NCI-H1694 treated with DMSO at 0.1 percent for 48 hours (cell line): ENCODE results near the gene MRC2.
"Not testable (repeated sequence)": the region's sequence is repeated elsewhere in the genome, so short reads cannot be mapped to it uniquely, and the experiment has no call there.

Experiments
- DNase-seq: peaks from one replicate; lab custom pipeline; 2025; lab: John Stamatoyannopoulos, UW

Gene MRC2, protein sequence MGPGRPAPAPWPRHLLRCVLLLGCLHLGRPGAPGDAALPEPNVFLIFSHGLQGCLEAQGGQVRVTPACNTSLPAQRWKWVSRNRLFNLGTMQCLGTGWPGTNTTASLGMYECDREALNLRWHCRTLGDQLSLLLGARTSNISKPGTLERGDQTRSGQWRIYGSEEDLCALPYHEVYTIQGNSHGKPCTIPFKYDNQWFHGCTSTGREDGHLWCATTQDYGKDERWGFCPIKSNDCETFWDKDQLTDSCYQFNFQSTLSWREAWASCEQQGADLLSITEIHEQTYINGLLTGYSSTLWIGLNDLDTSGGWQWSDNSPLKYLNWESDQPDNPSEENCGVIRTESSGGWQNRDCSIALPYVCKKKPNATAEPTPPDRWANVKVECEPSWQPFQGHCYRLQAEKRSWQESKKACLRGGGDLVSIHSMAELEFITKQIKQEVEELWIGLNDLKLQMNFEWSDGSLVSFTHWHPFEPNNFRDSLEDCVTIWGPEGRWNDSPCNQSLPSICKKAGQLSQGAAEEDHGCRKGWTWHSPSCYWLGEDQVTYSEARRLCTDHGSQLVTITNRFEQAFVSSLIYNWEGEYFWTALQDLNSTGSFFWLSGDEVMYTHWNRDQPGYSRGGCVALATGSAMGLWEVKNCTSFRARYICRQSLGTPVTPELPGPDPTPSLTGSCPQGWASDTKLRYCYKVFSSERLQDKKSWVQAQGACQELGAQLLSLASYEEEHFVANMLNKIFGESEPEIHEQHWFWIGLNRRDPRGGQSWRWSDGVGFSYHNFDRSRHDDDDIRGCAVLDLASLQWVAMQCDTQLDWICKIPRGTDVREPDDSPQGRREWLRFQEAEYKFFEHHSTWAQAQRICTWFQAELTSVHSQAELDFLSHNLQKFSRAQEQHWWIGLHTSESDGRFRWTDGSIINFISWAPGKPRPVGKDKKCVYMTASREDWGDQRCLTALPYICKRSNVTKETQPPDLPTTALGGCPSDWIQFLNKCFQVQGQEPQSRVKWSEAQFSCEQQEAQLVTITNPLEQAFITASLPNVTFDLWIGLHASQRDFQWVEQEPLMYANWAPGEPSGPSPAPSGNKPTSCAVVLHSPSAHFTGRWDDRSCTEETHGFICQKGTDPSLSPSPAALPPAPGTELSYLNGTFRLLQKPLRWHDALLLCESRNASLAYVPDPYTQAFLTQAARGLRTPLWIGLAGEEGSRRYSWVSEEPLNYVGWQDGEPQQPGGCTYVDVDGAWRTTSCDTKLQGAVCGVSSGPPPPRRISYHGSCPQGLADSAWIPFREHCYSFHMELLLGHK (N-terminal part only)

DNA sequence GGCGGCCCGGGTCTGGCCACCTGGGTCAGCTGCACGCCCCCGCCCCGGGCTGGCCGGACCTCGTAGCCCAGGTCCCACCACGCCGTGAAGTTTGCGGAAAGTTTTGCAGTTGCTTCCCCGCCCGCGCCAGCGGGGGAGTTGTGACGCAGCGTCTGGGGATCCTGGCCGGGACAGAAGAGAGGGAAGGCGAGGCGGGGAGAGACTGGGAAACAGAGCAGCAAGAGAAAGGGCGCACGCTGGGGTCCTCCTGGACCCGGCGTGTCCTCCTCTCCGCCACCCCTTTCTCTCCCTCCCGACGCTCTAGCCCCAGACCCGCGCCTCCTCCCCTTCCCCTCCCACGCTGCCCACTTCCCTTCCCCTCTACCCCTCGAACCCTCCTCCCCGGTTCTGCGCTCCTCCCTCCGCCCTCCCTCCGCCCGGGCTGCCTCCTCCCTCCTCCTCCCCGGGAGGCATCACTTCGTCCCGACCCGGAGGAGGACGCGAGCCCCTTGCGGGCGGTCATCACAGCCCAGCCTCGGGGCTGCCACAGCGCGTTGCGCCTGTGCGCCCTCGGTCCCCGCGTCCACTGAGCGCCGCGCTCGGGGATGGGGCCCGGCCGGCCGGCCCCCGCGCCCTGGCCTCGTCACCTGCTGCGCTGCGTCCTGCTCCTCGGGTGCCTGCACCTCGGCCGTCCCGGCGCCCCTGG lies at the start of gene MRC2:
Gene MRC2 (plus strand): TSS at position 452 of the 685 bp plus-strand sequence. CDS start 133 bp downstream, at position 585.
- DNase-seq: no peak

DNA sequence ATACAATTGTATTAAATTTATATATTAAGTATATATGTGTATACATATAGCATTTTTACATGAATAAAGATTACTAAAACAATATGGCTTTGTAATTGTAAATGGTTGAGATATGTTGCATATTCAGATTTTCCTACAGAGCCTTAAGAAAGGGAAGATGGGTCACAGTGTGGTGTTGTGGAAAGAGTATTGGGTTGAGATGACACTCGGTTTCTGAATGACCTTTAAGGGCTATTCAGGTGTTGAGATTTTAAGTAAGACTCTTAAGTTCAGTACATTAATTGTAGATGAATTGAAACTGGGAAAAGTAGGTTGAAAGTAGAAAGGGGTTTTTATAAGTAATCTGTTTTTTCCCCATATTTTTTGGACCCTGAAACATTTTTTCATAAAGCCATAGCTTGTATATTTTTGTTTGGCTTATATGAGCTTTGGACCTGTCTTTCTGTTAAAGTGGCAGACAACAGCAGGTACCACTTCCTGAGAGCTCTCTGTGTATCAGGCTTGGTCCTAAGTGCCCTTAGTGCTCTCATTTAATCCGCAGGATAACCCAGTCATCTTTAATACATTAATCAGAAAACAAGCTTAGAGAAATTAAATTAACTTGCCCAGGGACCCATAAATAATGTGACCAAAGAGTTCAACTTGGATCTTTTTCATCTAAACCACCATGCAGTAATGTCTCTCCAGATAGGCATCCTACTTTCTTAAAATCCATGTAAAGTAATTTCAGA lies 48.5 kb upstream of the MRC2 start:
- DNase-seq: no peak

DNA sequence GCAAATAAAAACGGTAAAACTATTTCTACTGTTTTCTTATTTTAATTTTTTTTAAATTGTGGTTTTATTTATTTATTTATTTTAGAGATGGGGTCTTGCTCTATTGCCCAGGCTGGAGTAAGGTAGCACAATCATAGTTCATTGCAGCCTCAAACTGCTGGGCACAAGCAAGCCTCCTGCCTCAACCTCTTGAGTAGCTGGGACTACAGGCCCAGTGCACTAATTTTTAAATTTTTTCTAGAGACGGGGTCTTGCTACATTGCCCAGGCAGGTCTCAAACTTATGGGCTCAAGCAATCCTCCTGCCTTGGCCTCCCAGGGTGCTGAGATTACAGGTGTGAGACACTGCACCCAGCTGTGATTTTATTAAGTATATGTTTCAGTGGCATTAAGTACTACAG lies 46.5 kb upstream of the MRC2 start:
- DNase-seq: no peak

DNA sequence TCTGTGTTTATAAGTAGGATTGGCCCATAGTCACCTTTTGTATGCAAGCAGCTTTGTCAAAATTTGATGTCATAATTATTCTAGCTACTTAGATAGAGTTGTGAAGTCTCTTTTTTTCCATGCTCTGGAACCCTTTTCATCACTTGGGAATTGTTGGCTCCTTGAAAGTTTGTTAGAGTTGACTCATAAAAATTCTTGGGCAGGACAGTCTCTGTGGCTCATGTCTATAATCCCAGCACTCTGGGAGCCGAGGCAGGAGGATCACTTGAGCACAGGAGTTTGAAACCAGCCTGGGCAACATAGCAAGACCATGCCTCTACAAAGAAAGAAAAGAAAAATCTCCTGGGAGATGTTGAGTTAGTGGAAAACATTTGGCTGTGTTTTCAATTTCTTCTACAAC lies 45.7 kb upstream of the MRC2 start:
- DNase-seq: no peak

DNA sequence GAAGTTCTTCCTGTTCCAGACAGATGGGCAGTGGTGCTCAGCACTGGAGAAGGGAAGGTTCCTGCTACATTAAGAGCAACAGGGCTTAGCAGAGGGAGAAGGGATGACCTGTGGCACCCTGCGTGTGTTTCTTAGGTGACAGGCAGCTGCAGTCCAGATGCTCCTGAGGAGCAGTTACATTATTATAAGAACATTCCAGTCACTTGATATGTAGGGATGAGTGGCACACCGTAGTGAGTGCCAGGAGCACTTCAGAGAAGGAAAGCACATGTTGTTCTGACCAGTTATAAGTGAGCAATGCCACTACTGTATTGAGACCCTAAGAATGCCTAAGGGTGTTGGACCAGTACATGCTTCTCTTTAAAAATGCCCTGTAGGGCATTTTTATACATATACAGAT lies 39.9 kb upstream of the MRC2 start:
- no peak for DNase-seq

DNA sequence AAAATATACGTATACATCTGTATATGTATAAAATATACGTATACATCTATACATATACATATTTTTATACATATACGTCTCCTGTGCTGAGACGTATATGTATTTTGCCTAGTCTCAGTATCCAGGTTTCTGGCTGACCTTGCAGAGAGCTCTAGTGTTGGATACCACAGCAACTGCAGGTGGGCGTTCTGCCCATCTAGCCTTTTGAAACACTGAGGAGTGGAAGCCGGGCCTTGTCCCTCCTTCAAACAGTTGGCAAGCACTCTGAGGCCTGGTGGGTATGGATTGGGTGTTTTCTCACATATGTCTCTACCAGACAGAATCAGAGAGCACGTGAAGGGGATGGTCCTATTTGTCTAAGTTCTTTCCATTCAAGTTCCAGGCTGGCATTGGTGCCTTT lies 39.4 kb upstream of the MRC2 start:
- DNase-seq: no peak

DNA sequence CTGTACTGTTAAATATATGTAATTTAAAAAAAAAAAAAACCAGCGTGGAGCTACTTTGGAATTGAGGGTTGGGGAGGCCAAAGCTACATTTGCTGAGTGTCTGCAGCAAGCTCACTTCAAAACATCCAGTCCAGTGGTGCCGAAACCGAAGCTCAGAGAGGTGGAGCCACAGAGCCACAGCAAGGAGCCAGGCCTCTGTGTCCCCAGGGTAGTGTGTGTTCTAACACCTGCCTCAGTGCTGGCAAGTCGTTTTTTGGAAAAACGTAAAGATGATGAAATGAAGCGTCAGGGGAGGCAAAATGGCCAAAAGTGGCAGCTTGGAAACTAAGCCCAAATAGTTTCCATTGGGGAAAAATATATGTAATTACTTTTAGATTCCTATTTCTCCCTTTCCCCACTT lies 36.1 kb upstream of the MRC2 start:
- DNase-seq: no peak

DNA sequence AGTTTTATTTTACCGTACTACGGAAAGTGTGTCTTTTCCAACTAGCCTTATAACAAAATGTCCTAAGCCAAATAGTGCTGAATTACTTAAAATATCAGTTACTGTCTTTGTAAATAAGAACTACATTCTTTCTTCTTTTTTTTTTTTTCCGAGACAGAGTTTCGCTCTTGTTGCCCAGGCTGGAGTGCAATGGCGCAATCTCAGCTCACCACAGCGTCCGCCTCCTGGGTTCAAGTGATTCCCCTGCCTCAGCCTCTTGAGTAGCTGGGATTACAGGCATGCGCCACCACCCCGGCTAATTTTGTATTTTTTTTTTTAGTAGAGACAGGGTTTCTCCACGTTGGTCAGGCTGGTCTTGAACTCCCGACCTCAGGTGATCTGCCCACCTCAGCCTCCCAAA lies 35.6 kb upstream of the MRC2 start:
- not testable (repeated sequence) for DNase-seq

DNA sequence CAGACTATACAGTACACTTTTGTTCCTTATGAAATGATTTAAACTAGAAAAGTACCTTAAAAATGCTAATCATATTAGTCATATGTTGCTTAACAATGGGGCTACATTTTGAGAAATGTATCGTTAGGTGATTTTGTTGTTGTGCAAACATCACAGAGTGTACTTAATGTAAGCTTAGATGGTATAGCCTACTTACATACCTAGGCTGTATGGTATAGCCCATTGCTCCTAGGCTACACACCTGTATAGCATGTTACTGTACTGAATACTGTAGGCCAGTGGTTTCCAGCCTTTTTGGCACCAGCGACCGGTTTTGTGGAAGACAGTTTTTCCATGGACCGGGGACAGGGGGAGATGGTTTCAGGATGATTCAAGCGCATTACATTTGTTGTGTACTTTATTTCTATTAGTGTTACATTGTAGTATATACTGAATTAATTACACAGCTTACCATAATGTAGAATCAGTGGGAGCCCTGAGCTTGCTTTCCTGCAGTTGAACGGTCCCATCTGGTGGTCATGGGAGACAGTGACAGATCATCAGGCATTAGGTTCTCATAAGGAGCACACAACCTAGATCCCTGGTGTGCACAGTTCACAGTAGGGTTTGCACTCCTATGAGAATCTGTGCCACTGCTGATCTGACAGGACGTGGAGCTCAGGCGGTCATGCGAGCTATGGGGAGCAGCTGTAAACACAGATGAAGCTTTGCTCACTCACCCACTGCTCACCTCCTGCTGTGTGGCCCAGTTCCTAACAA lies 35.0 kb upstream of the MRC2 start:
- DNase-seq: no peak

DNA sequence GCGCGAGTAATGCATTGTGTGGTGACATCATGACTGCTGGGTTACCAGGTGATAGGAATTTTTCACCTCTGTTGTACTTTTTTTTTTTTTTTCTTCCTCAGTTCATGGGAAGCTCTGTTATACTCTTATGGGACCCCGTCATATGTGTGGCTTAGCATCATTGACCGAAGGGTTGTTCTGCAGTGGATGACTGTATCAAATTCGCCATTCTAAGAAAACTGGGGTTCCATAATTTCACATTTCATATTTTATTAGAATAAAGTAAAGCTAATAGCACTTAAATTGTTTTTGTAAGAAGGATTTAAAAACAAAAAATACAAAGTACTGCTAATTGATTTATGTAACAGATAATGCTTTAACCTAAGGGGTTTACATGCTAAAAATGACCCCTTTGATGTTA lies 32.0 kb upstream of the MRC2 start:
- no peak for DNase-seq

DNA sequence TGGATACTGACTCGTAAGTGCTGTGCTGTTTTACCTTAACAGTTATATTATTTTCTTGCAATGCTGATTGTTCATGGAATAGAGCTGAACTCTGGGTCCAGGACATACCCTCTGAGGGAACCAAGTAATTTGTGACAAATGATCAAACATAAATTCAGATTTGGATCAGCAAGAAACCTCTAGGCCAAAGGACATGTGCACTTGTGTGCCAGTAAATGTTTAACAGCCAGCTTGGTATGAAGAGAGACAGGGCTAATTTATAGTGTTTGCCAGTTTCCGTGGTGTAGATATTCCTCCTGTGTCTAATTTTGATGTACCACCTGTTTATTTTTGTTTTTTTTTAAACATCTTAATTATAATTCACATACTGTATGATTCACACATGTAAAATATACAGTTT lies 30.8 kb upstream of the MRC2 start:
- no peak for DNase-seq

DNA sequence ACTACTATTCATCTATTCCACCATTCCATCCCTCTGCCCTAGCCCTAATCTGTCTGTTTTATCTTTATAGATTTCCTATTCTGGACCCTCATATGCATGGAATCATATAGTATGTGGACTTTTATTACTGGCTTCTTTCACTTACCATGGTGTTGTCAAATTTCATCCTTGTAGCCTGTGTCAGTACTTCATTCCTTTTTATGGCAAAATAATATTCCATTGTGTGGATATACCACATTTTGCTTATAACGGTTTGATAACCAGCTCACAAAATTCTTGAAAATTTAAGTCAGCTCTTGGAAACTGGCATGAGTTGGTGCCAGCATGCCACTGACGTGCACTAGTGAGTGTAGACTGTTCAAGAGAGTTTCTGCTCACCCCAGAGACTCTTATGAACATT lies 30.3 kb upstream of the MRC2 start:
- DNase-seq: no peak

DNA sequence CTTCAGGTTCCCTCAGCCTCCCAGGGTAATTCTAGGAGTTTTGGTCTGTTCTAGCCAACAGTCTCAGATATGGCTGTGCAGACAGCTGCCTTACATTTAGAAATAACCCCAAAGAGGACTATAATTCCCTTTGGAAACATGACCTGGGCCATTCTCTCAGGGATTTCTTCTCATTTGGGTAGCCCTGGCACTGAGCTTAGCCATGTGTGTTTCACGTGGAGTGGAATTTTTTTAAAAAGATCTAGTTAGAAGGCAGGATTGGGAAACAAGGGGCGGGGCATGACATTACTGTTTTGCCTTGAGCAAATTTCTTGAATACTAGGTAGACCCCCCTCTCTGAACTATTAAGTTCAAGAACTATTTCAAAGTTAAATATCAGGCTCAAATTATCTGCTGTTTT lies 29.6 kb upstream of the MRC2 start:
- DNase-seq: no peak

DNA sequence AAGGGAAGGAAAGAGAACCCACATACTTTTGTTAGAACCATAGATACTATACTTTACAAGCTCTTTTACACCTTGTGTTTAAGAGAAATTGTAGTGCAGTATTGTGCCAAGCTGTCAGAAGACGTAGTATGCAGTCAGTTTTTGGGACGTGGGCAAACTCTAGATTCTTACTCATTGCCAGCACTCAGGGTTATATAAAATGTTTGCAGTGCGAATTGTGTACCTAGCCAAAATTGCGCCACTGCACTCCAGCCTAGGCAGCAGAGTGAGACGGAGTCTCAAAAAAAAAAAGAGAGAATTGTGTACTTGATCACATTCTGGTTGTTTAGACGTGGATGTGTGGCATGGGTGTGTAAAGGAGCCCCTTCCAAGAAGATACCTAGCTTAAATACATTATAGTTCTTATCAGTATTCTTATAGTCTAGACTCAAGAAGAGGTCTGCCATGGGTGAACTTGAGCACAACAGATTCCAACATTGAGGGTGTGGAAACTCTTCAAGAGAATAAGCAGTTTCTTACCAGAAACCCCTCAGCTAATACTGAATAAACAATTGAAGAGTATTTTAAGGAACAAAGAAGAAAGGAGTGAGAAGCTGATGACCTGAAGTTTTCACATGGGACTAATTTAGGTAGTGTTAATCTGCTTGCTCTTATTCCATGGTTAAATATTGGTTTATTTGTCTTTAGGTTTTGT lies 27.4 kb upstream of the MRC2 start:
- DNase-seq: no peak

DNA sequence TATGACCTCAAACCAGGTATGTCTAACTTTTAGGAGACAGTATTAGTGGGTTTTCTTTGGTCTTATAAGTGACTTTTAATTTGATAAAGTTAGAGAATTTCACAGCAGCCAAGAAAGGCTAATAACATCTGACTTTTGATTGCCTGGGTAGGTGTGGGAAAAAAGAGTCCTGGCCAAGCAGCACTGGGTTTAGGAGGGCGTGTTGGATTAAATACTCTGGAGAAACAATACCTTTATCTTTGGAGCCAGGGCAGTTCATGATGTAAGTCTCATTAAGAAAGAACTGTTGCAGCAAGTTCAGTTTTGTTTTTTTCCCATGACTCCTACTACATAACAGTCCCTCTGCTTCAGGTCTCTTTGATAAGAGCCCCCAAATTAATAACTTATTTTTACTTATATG lies 26.7 kb upstream of the MRC2 start:
- DNase-seq: no peak

DNA sequence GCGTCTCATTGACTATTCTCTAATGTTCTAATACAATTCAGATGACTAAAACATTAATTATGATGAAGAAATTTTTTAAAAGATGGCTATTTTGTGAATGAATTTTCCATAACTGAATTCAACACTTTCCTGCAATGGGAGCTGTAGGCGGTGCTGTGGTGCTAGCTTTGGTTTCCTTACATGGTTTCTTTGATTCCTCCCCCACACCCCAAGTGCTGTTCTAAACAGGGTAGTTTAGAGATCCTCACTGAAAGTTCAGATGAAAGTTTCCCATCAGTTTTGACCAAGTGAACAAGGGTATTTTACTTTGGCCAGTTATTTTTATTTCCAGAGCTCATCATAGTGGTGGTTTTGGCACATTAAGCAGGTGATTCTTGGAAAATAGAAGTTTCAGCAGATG lies 26.0 kb upstream of the MRC2 start:
- no peak for DNase-seq

DNA sequence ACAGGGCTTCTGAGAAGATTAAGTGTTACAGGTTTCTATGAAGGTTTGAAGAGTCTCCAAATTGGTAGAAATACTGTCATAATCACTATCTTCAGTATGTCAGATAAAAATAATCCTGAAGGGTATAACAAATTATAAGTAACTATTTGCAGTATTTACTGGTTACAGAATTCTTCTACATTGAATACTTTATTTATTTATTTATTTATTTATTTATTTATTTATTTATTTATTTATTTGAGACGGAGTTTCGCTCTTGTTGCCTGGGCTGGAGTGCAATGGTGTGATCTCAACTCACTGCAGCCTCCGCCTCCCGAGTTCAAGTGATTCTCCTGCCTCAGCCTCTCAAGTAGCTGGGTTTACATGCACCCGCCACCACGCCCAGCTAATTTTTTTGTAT lies 23.7 kb upstream of the MRC2 start:
- not testable (repeated sequence) for DNase-seq

DNA sequence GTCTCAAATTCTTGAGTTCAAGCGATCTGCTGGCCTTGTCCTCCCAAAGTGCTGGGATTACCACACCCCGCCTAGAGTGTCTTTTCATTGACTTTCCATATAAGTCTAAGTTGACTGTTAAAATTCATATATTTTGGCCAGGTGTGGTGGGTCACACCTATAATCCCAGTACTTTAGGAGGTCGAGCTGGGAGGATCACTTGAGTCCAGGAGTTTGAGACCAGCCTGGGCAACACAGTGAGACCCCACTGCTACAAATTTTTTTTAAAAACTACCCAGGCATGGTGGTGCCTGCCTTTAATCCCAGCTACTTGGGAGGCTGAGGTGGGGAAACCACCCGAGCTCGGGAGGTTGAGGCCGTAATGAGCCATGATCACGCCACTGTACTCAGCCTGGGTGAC lies 21.9 kb upstream of the MRC2 start:
- DNase-seq: no peak

DNA sequence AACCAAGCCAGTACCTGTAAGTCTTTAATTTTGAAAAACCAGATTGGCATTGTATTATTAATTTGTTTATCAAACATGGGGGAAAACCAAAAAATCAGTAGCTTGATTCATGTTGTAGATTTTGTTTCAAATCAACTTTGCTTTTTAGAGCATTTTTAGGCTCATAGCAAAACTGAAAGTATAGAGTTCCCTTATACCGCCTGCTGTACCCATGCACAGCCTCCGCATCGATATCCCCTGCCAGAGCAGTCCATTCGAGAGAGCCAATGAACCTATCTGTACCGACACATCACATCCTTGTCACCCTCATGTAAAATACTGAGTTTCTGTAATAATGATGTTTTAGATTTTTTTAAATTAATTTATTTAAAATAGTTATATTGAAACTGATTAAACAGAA lies 16.2 kb upstream of the MRC2 start:
- no peak for DNase-seq

DNA sequence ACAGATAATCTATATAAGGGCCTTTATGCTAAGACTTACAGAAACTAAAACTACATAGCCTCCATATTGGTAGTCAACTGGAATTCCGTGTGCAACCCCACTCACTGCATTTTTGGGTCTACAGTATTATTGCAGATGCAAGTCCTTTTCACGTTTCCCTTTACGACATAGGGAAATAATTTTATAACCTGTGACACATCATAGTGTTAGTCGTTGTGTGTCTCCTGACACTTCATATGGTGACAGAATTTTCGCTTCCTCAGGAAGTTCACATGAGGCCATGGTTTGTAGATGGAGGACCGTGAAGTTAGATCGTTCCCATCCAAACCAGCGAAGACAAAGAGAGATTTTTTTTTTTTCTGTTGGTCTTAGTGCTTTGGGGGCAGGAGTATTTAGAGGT lies 15.7 kb upstream of the MRC2 start:
- DNase-seq: no peak
